IPS-18c (cell line): ENCODE results near the gene CD69.
"Not testable (repeated sequence)": the region's sequence is repeated elsewhere in the genome, so short reads cannot be mapped to it uniquely, and the experiment has no call there.

Source experiments
- H3K4me3 ChIP-seq: 2 replicates; pipeline ENCODE4 v1.7.0; 2013; ENCODE audit warnings: low read depth, mild to moderate bottlenecking, low read length, moderate library complexity; ENCODE audit not compliant: insufficient read depth
- H3K9me3 ChIP-seq: one replicate; pipeline ENCODE4 v1.6.1; 2013; ENCODE audit warnings: mild to moderate bottlenecking, low read length, moderate library complexity; ENCODE audit not compliant: control insufficient read depth, insufficient read depth

The CD69 gene

DNA sequence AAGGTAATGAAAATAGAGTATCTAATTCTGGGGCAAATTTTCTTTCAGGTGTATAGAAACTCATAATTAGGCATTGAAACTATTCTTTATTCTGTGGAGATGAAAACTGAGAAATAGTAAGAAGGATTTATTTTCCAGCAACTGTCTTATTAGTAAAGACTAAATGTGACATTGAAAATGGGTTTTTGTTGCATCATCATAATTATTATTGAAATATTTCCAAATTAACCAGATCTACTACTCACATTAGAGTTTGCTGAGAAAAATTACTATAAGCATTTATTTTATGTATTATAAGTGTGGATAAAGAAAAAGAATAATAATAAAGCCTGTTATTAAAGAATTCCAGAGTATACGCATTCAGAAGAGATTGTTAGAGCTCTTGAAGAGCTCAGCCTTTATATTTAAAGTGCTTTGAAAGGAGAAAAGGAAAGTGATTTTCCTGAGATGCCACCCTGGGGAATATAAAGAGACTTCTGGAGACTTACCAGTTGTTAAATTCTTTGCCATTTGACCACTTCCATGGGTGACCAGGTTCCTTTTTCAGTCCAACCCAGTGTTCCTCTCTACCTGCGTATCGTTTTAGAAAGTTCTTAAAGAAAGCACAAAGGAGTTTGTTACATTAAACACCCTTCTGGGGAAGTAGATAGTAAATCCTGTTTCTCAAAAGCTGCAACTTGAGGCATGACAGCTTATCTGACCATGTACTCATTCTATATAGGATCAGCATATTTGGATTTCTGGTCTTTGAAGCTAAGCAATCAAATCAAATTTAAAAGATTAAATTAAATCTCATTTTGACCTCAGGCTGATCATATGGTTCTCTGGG lies 6.4 kb downstream of the CD69 start:
- no peak overlapping the region for H3K4me3 ChIP-seq
- H3K9me3 ChIP-seq: no peaks in the 10 kb centered on the region

DNA sequence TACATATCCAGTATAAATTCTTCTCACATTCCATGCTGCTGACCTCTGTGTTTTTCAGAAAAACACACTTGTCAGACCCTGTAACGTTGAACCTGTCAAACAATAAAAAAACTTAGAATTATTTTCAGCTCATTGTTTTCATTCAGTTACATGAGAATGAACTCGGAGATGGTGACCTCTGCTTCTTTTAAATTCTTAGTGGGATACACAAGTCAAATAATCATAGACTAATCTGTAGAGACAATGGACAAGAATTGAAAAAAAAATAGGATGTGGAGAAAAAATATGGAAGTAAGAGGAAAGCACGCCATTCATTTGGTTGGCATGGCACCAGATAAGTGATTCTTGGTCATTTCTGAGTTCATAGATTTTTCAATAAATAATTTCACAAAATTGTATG lies 7.2 kb downstream of the CD69 start:
- no peak overlapping the region for H3K4me3 ChIP-seq

DNA sequence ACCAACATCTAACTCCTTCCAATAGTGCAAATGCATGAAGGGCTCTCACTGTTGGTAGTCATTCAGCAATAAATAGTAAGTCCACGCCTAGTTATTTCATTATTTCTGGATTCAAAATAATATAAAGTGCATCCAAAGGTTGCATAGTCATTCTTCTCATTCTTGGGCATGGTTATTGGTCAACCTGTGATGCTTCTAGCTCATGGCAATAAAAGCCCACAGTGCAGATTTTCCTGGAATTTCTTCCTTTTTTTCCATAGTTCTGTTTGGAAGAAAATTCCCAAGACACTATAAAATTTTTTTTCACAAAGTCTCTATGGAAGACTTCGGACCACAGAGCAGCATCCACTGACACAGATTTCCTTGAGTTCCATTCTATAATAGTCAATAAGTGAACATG lies 7.6 kb downstream of the CD69 start:
- Histone ChIP-seq H3K9me3 (no peaks in the 10 kb centered on the region), H3K4me3 (no peak overlapping the region)

More for the DNA sequence above, 7.2 kb downstream of the CD69 start:
- H3K9me3 ChIP-seq: no peaks in the 10 kb centered on the region

DNA sequence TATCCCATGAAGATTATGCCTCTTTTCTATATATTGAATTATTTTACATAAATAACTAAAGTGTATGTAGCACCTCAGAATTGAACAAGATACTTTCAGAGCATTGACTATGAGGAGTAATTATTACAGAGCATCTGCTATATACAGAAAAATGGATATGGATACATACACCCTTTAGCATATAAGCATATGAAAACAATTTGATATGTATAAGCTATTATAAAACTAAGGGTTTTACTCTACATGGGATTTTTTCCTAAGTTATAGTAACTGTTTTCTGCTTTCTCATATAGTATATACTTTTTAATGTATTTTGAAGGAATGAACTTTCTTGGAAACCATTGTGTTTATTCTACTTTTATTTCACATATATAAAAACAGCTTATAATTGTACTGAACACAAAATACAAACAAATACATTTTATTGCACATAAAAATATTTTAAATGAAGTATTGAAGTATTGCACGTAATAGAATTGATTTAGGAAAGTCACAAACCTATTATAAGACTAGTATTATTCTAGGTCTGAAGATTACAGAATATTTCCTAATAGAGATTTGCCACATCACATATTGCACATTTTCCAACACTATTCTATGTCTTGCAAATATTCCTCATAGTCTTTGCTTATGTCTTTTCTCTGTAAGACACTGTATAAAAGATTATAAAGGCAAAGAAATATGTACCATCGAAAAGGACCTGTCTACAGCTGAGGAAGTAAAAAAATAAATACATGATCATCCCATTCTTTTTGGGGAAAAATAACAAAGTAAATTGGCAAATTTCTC lies 8.4 kb downstream of the CD69 start:
- Histone ChIP-seq H3K9me3 (no peaks in the 10 kb centered on the region), H3K4me3 (no peak overlapping the region)

DNA sequence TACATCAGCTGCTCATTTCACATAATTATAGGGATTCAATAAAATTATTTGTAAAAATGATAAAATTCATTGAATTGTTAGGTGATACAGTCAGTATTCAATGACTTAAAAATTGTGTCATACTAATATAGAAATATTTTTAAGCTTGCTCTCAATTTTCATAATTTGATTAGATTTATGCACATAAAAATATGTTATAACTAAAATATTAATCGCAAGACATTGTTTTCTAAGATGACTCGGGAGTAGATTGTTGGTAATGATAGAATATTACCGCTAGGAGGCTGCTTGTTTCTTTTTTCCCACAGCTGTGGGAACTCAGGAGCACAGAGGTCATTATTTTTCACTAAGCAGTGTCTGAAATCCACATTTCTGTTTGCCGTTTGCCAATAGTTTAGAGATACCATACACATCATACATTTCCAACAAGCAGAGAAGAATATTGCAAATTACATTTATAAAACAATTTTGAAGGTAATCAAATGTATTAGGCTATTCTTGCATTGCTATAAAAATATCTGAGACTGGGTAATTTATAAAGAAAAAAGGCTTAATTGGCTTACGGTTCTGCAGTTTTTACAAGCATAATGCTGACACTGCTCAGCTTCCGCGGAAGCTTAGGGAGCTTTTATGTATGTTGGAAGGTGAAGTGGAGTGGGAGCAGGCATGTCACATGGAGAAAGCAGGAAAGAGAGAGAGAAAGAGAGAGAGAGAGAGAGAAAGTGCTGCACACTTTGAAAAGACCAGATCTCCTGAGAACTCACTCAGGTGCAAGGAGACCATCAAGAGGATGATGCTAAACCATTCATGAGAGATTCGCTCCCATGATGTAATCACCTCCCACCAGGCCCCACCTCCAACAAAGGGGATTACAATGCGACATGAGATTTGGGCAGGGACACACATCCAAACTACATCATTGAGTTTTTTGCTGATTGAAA lies 9.2 kb downstream of the CD69 start:
- Histone ChIP-seq H3K4me3 (no peak overlapping the region), H3K9me3 (no peaks in the 10 kb centered on the region)

DNA sequence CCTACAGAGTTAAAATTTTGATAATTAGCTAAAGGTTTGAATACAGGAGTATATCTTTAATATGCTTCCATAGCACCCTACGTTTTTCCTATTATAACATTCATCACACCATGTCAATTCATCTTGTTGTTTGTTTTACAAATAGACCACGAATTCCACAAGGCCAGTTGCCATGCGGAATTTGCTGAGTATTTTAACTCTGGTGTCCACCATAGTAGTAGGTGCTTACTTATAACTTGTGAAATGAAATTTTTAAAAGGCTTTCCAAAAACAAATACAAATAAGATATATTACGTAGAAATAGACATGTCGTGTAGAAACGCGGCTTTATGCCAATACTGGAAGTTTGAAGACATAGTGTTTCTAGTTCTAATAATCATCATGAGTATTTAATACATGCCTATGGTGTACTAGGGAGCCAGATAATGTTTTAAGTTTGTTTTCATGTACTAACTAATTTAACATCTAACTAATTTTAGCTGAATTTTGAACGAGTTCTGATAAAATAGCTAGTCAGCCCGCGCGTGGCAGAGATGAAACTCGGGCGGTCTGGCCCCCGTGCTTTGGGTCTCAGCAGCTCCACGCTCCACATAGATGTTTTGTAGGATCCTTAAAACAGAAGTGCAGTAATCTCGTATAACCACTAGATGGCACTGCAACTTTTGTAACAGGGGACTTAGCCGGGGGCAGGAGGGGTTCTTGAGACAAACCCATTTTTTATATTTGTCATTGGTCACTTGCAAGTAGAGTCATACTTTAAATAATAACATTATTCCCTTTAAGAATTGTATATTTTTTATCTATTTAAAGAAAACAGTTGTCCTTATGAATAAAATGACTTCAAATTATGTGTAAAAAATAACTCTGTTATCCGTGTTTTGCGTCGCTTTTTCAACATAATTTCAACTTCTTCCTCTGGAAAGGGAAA lies 10.2 kb downstream of the CD69 start:
- H3K9me3 ChIP-seq: no peaks in the 10 kb centered on the region
- H3K4me3 ChIP-seq: no peak overlapping the region

DNA sequence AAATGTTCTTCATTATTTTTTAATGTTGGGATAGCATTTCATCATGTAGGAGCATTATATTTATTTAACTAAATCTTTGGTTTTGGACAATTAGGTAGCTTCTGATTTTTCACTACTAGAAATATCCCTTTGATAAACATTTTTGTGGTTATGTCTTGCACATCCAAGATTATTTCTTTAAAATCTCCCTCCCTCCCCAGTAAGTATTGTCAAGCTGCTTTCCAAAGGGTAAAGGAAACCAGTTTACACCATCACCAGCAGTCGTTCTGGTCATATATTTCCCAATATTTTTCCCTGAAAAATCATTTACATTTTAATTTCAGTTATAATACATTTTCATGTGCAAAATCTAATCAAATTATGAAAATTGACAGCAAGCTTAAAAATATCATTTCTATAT lies 11.1 kb downstream of the CD69 start:
- Histone ChIP-seq H3K9me3 (no peaks in the 10 kb centered on the region), H3K4me3 (no peak overlapping the region)

DNA sequence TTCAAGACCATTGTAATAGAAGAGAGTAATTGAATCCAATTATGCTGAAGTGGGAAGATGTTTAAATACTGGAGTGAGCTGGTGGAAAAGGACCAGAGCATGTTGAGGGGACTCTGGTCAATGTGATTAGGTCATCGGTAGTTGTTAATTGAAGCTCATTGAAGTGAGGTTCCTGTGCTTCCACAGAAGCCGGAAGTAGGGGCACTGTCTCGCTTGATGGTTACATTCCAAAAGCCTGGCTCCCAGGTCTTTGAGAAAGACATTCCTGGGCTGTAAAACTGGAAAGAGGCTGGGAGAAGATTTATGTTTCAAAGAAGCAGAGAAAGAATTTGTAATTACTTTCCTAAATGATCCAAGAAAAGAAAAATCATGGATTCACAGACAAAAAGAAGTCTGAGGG lies 15.5 kb downstream of the CD69 start:
- Histone ChIP-seq H3K4me3 (no peak overlapping the region), H3K9me3 (no peaks in the 10 kb centered on the region)

DNA sequence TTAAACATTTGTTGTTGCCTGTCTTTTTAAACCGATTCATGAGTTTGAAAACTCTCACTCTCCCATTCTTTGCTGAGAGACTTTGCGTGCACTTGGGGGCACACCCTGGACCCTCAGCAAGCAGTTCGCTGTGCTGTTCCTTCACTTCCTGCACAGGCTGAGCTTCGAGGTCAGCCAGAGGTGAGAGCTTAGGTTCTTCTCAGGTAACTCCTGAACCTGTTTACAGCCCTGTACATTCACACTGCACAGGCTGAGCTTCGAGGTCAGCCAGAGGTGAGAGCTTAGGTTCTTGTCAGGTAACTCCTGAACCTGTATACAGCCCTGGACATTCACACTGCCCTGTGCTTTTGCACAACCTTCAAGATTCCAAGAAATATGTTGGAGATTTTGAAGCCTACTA lies 18.0 kb downstream of the CD69 start:
- H3K4me3 ChIP-seq: no peak overlapping the region
- no peaks in the 10 kb centered on the region for H3K9me3 ChIP-seq

DNA sequence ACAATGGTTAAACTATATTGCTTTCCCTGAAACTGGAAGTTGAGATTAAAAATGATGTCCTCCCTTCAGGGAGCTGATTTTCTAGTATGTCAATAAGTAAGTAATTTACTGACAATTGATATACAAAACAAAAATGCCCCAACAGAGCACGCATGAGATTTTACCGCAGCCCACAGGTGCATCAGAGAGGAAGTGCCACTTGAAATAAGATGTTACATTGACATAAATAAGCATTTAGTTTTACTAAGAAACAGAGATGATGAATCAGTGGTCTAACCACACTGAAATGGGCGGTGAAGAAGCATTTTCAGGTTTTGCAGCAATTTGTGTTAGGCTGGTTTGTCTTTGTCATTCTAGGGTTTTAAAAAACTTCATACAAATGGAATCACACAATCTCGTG lies 19.0 kb downstream of the CD69 start:
- H3K4me3 ChIP-seq: no peak overlapping the region

DNA sequence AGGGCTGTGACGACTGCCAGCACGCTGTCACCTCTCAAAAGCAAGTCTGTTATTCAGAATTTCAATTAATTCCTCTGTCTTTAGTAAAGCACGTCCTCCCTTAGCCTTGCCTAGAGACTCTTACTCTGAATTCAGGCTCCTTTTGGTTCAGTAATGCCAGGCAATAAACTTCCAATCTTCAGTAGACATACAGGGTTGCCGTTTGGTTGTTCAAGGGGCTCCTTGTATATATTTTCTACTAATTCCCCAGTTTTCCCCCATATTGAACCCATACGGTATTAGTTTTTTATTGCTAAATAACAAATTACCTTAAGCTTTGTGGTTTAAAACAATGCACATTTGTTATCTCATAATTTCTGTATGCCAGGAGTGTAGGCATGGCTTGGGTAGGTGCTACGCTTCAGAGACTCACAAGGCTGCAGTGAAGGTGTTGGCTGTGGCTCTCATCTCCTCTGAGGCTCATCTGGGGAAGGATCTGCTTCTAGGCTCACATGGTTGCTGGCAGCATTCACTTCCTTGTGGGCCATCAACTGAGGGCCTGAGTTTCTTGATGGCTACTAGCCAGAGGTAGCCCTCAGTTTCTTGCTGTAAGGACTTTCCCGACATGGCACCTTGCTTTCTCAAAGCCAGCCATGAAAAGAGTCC lies 20.5 kb downstream of the CD69 start:
- H3K4me3 ChIP-seq: peak overlapping the region; percentile 10; the same call in 1 of the 2 replicates

More for the DNA sequence above, 19.0 kb downstream of the CD69 start:
- no peaks in the 10 kb centered on the region for H3K9me3 ChIP-seq

DNA sequence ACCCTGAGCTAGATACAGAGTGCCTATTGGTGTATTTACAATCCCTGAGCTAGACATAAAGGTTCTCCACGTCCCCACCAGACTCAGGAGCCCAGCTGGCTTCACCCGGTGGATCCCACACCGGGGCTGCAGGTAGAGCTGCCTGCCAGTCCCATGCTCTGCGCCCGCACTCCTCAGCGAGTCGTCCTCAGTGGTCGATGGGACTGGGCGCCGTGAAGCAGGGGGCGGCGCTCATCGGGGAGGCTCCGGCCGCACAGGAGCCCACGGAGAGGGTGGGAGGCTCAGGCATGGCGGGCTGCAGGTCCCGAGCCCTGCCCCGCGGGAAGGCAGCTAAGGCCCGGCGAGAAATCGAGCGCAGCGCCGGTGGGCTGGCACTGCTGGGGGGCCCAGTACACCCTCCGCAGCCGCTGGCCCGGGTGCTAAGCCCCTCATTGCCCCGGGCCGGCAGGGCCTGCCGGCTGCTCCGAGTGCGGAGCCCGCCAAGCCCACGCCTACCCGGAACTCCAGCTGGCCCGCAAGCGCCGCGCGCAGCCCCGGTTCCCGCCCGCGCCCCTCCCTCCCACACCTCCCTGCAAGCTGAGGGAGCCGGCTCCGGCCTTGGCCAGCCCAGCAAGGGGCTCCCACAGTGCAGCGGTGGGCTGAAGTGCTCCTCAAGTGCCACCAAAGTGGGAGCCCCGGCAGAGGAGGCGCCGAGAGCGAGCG lies 21.1 kb downstream of the CD69 start:
- not testable (repeated sequence) for H3K9me3 ChIP-seq
- peak overlapping the region; percentile 10; the same call in 1 of the 2 replicates for H3K4me3 ChIP-seq

More for the DNA sequence above, 20.5 kb downstream of the CD69 start:
- no peaks in the 10 kb centered on the region for H3K9me3 ChIP-seq

DNA sequence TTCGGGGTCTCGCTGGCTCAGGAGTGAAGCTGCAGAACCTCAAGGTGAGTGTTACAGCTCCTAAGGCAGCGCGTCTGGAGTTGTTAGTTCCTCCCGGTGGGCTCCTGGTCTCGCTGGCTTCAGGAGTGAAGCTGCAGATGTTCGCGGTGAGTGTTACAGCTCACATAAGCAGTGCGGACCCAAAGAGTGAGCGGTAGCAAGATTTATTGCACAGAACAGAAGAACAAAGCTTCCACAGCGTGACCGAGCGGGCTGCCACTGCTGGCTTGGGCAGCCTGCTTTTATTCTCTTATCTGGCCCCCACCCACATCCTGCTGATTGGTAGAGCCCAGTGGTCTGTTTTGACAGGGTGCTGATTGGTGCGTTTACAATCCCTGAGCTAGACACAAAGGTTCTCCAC lies 21.8 kb downstream of the CD69 start:
- not testable (repeated sequence) for H3K4me3 ChIP-seq, H3K9me3 ChIP-seq

DNA sequence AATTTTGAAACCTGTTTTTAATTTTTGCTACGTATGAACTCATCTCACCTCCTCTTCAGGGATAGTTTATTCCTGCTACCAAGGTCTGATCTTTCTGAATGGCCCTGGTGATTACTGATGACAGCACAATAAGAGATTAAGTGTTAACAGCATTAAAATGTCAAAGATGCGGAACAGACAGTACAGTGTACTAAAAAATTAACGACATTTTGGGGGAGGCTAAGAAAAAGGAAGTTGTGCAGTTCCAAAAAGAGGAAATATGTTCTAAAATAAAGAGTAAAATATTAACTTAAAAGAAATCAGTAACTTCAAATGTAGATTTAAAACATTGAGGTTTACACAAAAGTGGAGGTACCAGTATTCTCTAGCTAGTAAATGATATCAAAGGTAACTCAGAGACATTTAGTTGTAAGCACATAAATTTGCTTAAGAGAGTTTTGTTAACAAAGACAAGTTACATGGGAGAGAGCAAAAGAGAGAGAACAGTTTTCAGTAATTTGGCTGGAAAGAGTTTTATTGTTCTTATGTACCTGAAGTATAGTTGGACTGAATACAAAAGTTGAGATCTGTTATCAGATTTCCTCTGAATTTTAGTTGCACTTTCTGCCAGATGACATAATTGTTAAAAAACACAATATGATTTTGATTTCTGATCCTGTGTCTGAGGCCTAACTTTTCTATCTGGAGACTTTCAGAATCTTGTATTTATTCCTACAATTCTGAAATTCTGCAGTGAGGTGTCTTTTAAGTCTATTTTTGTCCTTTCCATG lies 23.6 kb downstream of the CD69 start:
- Histone ChIP-seq H3K9me3 (no peaks in the 10 kb centered on the region), H3K4me3 (no peak overlapping the region)

DNA sequence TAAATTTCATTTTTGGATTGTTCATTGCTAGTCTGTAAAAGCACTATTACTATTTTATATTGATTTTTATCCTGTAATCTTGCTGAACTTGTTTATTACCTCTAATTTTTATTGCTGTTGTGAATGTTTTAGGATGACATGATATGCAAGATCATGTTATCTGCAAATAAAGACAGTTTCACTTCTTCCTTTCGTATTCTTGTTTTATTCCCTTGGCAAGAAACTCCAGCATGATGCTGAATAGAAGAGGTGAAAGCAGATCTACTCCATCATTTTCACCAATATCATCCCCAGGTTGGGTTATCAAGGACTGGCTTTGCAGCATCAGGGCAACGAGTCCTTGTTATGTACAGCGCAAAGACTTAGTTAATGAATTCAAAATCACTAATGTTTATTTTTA lies 25.1 kb downstream of the CD69 start:
- Histone ChIP-seq H3K4me3 (no peak overlapping the region), H3K9me3 (no peaks in the 10 kb centered on the region)
